ENCODE measurements around the gene HOXC13.

The HOXC13 gene

GRCh38 chr12:53941187-53941586 lies 2.6 kb downstream of the HOXC13 start:
- no peak for DNase-seq (ENCODE audit: low spot score)
- H3K27ac ChIP-seq: no peak overlapping the region
- H3K4me3 ChIP-seq: no peak overlapping the region
- TF ChIP-seq CTCF (IDR thresholded peaks at IDR 0.05): no peak

- no peak overlapping the region for H3K4me3 ChIP-seq
- DNase-seq (ENCODE audit: low spot score): no peak
- TF ChIP-seq CTCF (IDR thresholded peaks at IDR 0.05): no peak
- H3K27ac ChIP-seq: no peak overlapping the region
Observed at GRCh38 chr12:53941750-53942149, 3.1 kb downstream of the HOXC13 start.

- no peak for TF ChIP-seq CTCF (IDR thresholded peaks at IDR 0.05)
- no peak for DNase-seq (ENCODE audit: low spot score)
- Histone ChIP-seq H3K4me3 (no peak overlapping the region), H3K27ac (no peak overlapping the region)
Observed at GRCh38 chr12:53942467-53942997, 3.9 kb downstream of the HOXC13 start.

GRCh38 chr12:53944209-53944608 lies 5.6 kb downstream of the HOXC13 start:
- no peak for DNase-seq (ENCODE audit: low spot score)
- no peak overlapping the region for H3K4me3 ChIP-seq
- TF ChIP-seq CTCF (IDR thresholded peaks at IDR 0.05): no peak

GRCh38 chr12:53944907-53945847 lies 6.5 kb downstream of the HOXC13 start:
- no peak for DNase-seq (ENCODE audit: low spot score)
- H3K4me3 ChIP-seq: no peak overlapping the region
- no peak overlapping the region for H3K27ac ChIP-seq
- TF ChIP-seq CTCF (IDR thresholded peaks at IDR 0.05): no peak

More at GRCh38 chr12:53944209-53944608, 5.6 kb downstream of the HOXC13 start:
- H3K27ac ChIP-seq: no peak overlapping the region

GRCh38 chr12:53947743-53948142 lies 9.1 kb downstream of the HOXC13 start:
- H3K4me3 ChIP-seq: no peak overlapping the region
- H3K27ac ChIP-seq: no peak overlapping the region
- DNase-seq (ENCODE audit: low spot score): no peak
- no peak for TF ChIP-seq CTCF (IDR thresholded peaks at IDR 0.05)
